ENCODE results near the gene BGLAP.
A peak's percentile ranks its signal among the peaks of the same experiment; 100 is the strongest.
"Not testable (repeated sequence)": the region's sequence is repeated elsewhere in the genome, so short reads cannot be mapped to it uniquely, and the experiment has no call there.

Gene BGLAP

GRCh38 chr1:156212833-156213643, 28.9 kb upstream of the BGLAP start, which contains the start of gene PMF1:
Gene PMF1, plus strand, starts transcription at chr1:156213007. Its CDS starts 9 bp downstream, at chr1:156213016.
- peak within 1 kb of the TSS; percentile 95 for H3K9ac ChIP-seq (ENCODE audit: low read depth, low read length, poor library complexity, severe bottlenecking)
- H2AFZ ChIP-seq (ENCODE audit: low read length): peak within 1 kb of the TSS; percentile 93

GRCh38 chr1:156213644-156213966, 28.4 kb upstream of the BGLAP start:
- no peaks in the 10 kb centered on the region for H3K9me2 ChIP-seq (replicated peaks; ENCODE audit: low read depth, low read length)
- peak overlapping the region; percentile 98 for H3K4me3 ChIP-seq (ENCODE audit: low read length, poor library complexity, severe bottlenecking)
- no peaks in the 10 kb centered on the region for H3K27me3 ChIP-seq (ENCODE audit: insufficient read depth, low read length, poor library complexity, severe bottlenecking)
- H3K79me2 ChIP-seq (ENCODE audit: insufficient read depth, low read length): peaks cover 25% of the 10 kb centered on the region
- H3F3A ChIP-seq (ENCODE audit: low read depth): 0 out of 2 replicates have a peak, but pooled peaks cover 3% of the 10 kb centered on the region
- H4K20me1 ChIP-seq (ENCODE audit: insufficient read depth, low read length, poor library complexity, severe bottlenecking): no peaks in the 10 kb centered on the region
- H3K4me2 ChIP-seq (ENCODE audit: low read depth, low read length, poor library complexity, severe bottlenecking): peak overlapping the region; percentile 89
- no peak for TF ChIP-seq EZH2phosphoT487 (IDR thresholded peaks at IDR 0.05; ENCODE audit: borderline replicate concordance)
- TF ChIP-seq, protein P1, sequence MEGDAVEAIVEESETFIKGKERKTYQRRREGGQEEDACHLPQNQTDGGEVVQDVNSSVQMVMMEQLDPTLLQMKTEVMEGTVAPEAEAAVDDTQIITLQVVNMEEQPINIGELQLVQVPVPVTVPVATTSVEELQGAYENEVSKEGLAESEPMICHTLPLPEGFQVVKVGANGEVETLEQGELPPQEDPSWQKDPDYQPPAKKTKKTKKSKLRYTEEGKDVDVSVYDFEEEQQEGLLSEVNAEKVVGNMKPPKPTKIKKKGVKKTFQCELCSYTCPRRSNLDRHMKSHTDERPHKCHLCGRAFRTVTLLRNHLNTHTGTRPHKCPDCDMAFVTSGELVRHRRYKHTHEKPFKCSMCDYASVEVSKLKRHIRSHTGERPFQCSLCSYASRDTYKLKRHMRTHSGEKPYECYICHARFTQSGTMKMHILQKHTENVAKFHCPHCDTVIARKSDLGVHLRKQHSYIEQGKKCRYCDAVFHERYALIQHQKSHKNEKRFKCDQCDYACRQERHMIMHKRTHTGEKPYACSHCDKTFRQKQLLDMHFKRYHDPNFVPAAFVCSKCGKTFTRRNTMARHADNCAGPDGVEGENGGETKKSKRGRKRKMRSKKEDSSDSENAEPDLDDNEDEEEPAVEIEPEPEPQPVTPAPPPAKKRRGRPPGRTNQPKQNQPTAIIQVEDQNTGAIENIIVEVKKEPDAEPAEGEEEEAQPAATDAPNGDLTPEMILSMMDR (conservative IDR thresholded peaks at IDR 0.05; ENCODE audit: low read length): no peak
- H3K9me3 ChIP-seq (ENCODE audit: insufficient read depth, low read depth, low read length): no peaks in the 10 kb centered on the region
- peak overlapping the region; percentile 93 for H2AFZ ChIP-seq (ENCODE audit: low read length)
- H3K4me1 ChIP-seq (ENCODE audit: insufficient read depth, low read length, poor library complexity, severe bottlenecking): peaks cover 20% of the 10 kb centered on the region
- peaks cover 16% of the 10 kb centered on the region; the same call in 1 of the 2 replicates for H3K36me3 ChIP-seq (ENCODE audit: insufficient read depth, low read length)
- peak overlapping the region; percentile 95 for H3K9ac ChIP-seq (ENCODE audit: low read depth, low read length, poor library complexity, severe bottlenecking)

More at GRCh38 chr1:156212833-156213643, 28.9 kb upstream of the BGLAP start, which contains the start of gene PMF1:
- Histone ChIP-seq H4K20me1 (ENCODE audit: insufficient read depth, low read length, poor library complexity, severe bottlenecking) (no peaks in the 10 kb centered on the region), H3K36me3 (ENCODE audit: insufficient read depth, low read length) (peaks cover 20% of the 10 kb centered on the region; the same call in 1 of the 2 replicates), H3K9me2 (replicated peaks; ENCODE audit: low read depth, low read length) (no peaks in the 10 kb centered on the region), H3K4me3 (ENCODE audit: low read length, poor library complexity, severe bottlenecking) (peak within 1 kb of the TSS; percentile 98), H3K9me3 (ENCODE audit: insufficient read depth, low read depth, low read length) (no peaks in the 10 kb centered on the region), H3K79me2 (ENCODE audit: insufficient read depth, low read length) (peaks cover 25% of the 10 kb centered on the region), H3F3A (ENCODE audit: low read depth) (0 out of 2 replicates have a peak, but pooled peaks cover 3% of the 10 kb centered on the region), H3K27me3 (ENCODE audit: insufficient read depth, low read length, poor library complexity, severe bottlenecking) (no peaks in the 10 kb centered on the region), H3K4me2 (ENCODE audit: low read depth, low read length, poor library complexity, severe bottlenecking) (peak within 1 kb of the TSS; percentile 89), H3K4me1 (ENCODE audit: insufficient read depth, low read length, poor library complexity, severe bottlenecking) (peaks cover 18% of the 10 kb centered on the region)
- no peak for TF ChIP-seq EZH2phosphoT487 (IDR thresholded peaks at IDR 0.05; ENCODE audit: borderline replicate concordance)
- TF ChIP-seq, protein P1 (conservative IDR thresholded peaks at IDR 0.05; ENCODE audit: low read length): no peak

GRCh38 chr1:156214024-156214748, 27.8 kb upstream of the BGLAP start:
- Histone ChIP-seq H3K9ac (ENCODE audit: low read depth, low read length, poor library complexity, severe bottlenecking) (peak overlapping the region; percentile 95), H3K4me3 (ENCODE audit: low read length, poor library complexity, severe bottlenecking) (peak overlapping the region; percentile 98), H3K27me3 (ENCODE audit: insufficient read depth, low read length, poor library complexity, severe bottlenecking) (no peaks in the 10 kb centered on the region), H2AFZ (ENCODE audit: low read length) (no peak overlapping the region), H3K4me1 (ENCODE audit: insufficient read depth, low read length, poor library complexity, severe bottlenecking) (peaks cover 20% of the 10 kb centered on the region), H3K9me3 (ENCODE audit: insufficient read depth, low read depth, low read length) (no peaks in the 10 kb centered on the region), H3K9me2 (replicated peaks; ENCODE audit: low read depth, low read length) (no peaks in the 10 kb centered on the region), H3K36me3 (ENCODE audit: insufficient read depth, low read length) (peaks cover 14% of the 10 kb centered on the region; the same call in 1 of the 2 replicates), H4K20me1 (ENCODE audit: insufficient read depth, low read length, poor library complexity, severe bottlenecking) (no peaks in the 10 kb centered on the region), H3F3A (ENCODE audit: low read depth) (0 out of 2 replicates have a peak, but pooled peaks cover 3% of the 10 kb centered on the region), H3K79me2 (ENCODE audit: insufficient read depth, low read length) (peaks cover 26% of the 10 kb centered on the region), H3K4me2 (ENCODE audit: low read depth, low read length, poor library complexity, severe bottlenecking) (peak overlapping the region; percentile 89)
- TF ChIP-seq EZH2phosphoT487 (IDR thresholded peaks at IDR 0.05; ENCODE audit: borderline replicate concordance): no peak

- H3K4me3 ChIP-seq (ENCODE audit: low read length, poor library complexity, severe bottlenecking); H3K9ac ChIP-seq (ENCODE audit: low read depth, low read length, poor library complexity, severe bottlenecking); H3K9me2 ChIP-seq (replicated peaks; ENCODE audit: low read depth, low read length); H3K9me3 ChIP-seq (ENCODE audit: insufficient read depth, low read depth, low read length); H2AFZ ChIP-seq (ENCODE audit: low read length); H4K20me1 ChIP-seq (ENCODE audit: insufficient read depth, low read length, poor library complexity, severe bottlenecking); H3F3A ChIP-seq (ENCODE audit: low read depth); H3K27me3 ChIP-seq (ENCODE audit: insufficient read depth, low read length, poor library complexity, severe bottlenecking); H3K4me2 ChIP-seq (ENCODE audit: low read depth, low read length, poor library complexity, severe bottlenecking); H3K36me3 ChIP-seq (ENCODE audit: insufficient read depth, low read length): not testable (repeated sequence)
- peaks cover 20% of the 10 kb centered on the region for H3K4me1 ChIP-seq (ENCODE audit: insufficient read depth, low read length, poor library complexity, severe bottlenecking)
- peaks cover 30% of the 10 kb centered on the region for H3K79me2 ChIP-seq (ENCODE audit: insufficient read depth, low read length)
Observed at GRCh38 chr1:156216361-156217086, 25.5 kb upstream of the BGLAP start.

Measured in Loucy (cell line).